Amygdala (tissue), 56 donors: Measurements from ENCODE around the gene ZCCHC17.
A peak's percentile ranks its signal among the peaks of the same experiment; 100 is the strongest.

Experiments used
- DNase-seq, 56 donors: peaks; one replicate each; lab custom pipeline; 2025; lab: John Stamatoyannopoulos, UW

Gene ZCCHC17

GRCh38 chr1:31366796-31367195 is 70.0 kb downstream of the ZCCHC17 start:
- DNase-seq: no peak

GRCh38 chr1:31368611-31369107 is 71.8 kb downstream of the ZCCHC17 start:
- DNase-seq: no peak

- DNase-seq: no peak
These were observed 73.2 kb downstream of the ZCCHC17 start for GRCh38 chr1:31370021-31370420.

GRCh38 chr1:31370565-31370964 is 73.7 kb downstream of the ZCCHC17 start:
- DNase-seq: no peak

GRCh38 chr1:31371121-31371959 is 74.5 kb downstream of the ZCCHC17 start:
- peak in 2 of 56 donors; percentile 10 to 22 for DNase-seq

GRCh38 chr1:31372051-31372450 is 75.2 kb downstream of the ZCCHC17 start:
- no peak for DNase-seq

GRCh38 chr1:31372751-31373055 is 75.9 kb downstream of the ZCCHC17 start:
- peak in 2 of 56 donors; percentile 48 to 59 for DNase-seq

- peak in 50 of 56 donors; percentile 21 to 88 (median 66) for DNase-seq
These were observed 76.4 kb downstream of the ZCCHC17 start, which contains the start of gene FABP3 for GRCh38 chr1:31373056-31373896. TSS of gene FABP3 (minus strand) at chr1:31373076. CDS start at chr1:31373014, 62 bp downstream.

- peak in 1 of 56 donors; percentile 59 for DNase-seq
These were observed 77.2 kb downstream of the ZCCHC17 start for GRCh38 chr1:31373897-31374486.

GRCh38 chr1:31374511-31375196 is 77.8 kb downstream of the ZCCHC17 start:
- DNase-seq: peak in 4 of 56 donors; percentile 15 to 27 (median 20)

- peak in 52 of 56 donors; percentile 28 to 95 (median 84) for DNase-seq
These were observed 79.7 kb downstream of the ZCCHC17 start for GRCh38 chr1:31376375-31377134.

GRCh38 chr1:31377364-31377863 is 80.6 kb downstream of the ZCCHC17 start:
- DNase-seq: no peak

GRCh38 chr1:31378001-31378400 is 81.2 kb downstream of the ZCCHC17 start:
- no peak for DNase-seq

GRCh38 chr1:31380181-31380580 is 83.3 kb downstream of the ZCCHC17 start:
- DNase-seq: peak in 23 of 56 donors; percentile 9 to 67 (median 33)

- peak in 3 of 56 donors; percentile 15 to 34 (median 29) for DNase-seq
These were observed 84.8 kb downstream of the ZCCHC17 start for GRCh38 chr1:31381394-31382294.

GRCh38 chr1:31382379-31382989 is 85.7 kb downstream of the ZCCHC17 start:
- no peak for DNase-seq

GRCh38 chr1:31383967-31384366 is 87.1 kb downstream of the ZCCHC17 start:
- DNase-seq: no peak
